ENCODE results near the gene SMCO2.

SMCO2 gene

GRCh38 chr12:27446436-27446835, at the start of gene SMCO2:
TSS of gene SMCO2 (plus strand) at chr12:27446736. CDS start at chr12:27470632, 23,896 bp downstream.
- ATAC-seq (replicated peaks; ENCODE audit: extremely low read depth, poor library complexity, severe bottlenecking) (no peak), DNase-seq (ENCODE audit: low spot score in 2 of 2) (no peak)
- H3K36me3 Mint-ChIP-seq (ENCODE audit: insufficient read depth), result no peaks in the 10 kb centered on the region
- no peak within 1 kb of the TSS for H3K4me3 Mint-ChIP-seq
- H3K4me1 Mint-ChIP-seq, result no peaks in the 10 kb centered on the region
- H3K9me3 Mint-ChIP-seq, result peaks cover 9% of the 10 kb centered on the region
- H3K27ac Mint-ChIP-seq (ENCODE audit: low read depth), result no peak within 1 kb of the TSS
- peaks cover 15% of the 10 kb centered on the region for H3K27me3 Mint-ChIP-seq

GRCh38 chr12:27398466-27398865, 48.1 kb upstream of the SMCO2 start:
- Mint-ChIP-seq H3K27ac (ENCODE audit: low read depth) (no peak overlapping the region), H3K9me3 (no peaks in the 10 kb centered on the region), H3K27me3 (peaks cover 13% of the 10 kb centered on the region), H3K4me3 (no peak overlapping the region), H3K36me3 (ENCODE audit: insufficient read depth) (no peaks in the 10 kb centered on the region), H3K4me1 (no peaks in the 10 kb centered on the region)
- no peak for DNase-seq (ENCODE audit: low spot score in 2 of 2)
- ATAC-seq (replicated peaks; ENCODE audit: extremely low read depth, poor library complexity, severe bottlenecking), result no peak

- Mint-ChIP-seq H3K27me3 (peaks cover 10% of the 10 kb centered on the region), H3K4me1 (no peaks in the 10 kb centered on the region), H3K9me3 (no peaks in the 10 kb centered on the region), H3K36me3 (ENCODE audit: insufficient read depth) (no peaks in the 10 kb centered on the region), H3K4me3 (no peak overlapping the region), H3K27ac (ENCODE audit: low read depth) (no peak overlapping the region)
- no peak for ATAC-seq (replicated peaks; ENCODE audit: extremely low read depth, poor library complexity, severe bottlenecking)
- no peak for DNase-seq (ENCODE audit: low spot score in 2 of 2)
These were observed 47.5 kb upstream of the SMCO2 start for GRCh38 chr12:27399074-27399473.

DNA sequence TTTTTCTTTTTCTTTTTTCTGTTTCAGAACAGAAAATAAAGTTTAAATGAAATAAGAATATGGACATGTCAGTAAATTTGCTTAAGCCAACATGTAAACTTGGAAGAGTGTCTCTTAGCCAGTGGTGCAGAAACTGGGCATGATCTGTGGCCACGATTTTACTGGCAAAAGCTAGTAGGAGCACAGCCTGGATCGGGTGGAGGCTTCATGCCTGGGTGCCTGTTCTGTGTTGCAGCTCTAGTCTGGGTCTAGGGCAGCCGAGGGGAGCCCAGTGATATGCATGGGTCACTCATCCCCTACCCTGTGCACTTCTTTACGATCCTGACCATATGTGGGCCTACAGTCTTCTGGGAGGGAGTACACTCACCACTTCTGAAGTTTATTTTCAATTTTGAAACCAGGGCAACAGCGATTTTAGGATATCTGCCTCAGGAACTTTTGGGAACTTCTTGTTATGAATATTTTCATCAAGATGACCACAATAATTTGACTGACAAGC, 45.6 kb upstream of the SMCO2 start:
- Mint-ChIP-seq H3K4me3 (no peak overlapping the region), H3K27me3 (peaks cover 7% of the 10 kb centered on the region), H3K9me3 (no peaks in the 10 kb centered on the region), H3K27ac (ENCODE audit: low read depth) (no peak overlapping the region), H3K36me3 (ENCODE audit: insufficient read depth) (no peaks in the 10 kb centered on the region), H3K4me1 (no peaks in the 10 kb centered on the region)
- ATAC-seq (replicated peaks; ENCODE audit: extremely low read depth, poor library complexity, severe bottlenecking), result no peak
- DNase-seq (ENCODE audit: low spot score in 2 of 2), result no peak

DNA sequence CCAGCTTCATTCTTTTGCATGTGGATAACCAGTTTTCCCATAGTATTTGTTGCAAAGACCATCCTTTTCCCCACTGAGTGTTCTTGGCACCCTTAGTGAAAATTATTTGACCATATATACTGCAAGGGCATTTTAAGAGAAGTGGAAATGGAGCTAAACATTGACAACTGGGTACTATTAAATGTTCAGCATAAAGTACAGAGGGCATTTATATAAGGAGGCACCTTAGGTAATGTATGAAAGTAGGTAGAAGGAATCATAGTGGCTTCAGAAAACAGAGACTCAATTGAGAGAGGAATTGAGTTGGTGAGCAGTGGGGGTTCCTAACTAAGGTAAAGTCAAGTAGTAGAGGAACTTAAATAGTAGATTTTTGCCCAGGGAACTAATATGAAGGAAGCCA, 34.5 kb upstream of the SMCO2 start:
- no peak for DNase-seq (ENCODE audit: low spot score in 2 of 2)
- Mint-ChIP-seq H3K4me3 (no peak overlapping the region), H3K27ac (ENCODE audit: low read depth) (no peak overlapping the region), H3K9me3 (no peaks in the 10 kb centered on the region), H3K36me3 (ENCODE audit: insufficient read depth) (no peaks in the 10 kb centered on the region), H3K4me1 (no peaks in the 10 kb centered on the region), H3K27me3 (peaks cover 7% of the 10 kb centered on the region)
- ATAC-seq (replicated peaks; ENCODE audit: extremely low read depth, poor library complexity, severe bottlenecking), result no peak

- Mint-ChIP-seq H3K27ac (ENCODE audit: low read depth) (no peak overlapping the region), H3K27me3 (peaks cover 4% of the 10 kb centered on the region), H3K9me3 (no peaks in the 10 kb centered on the region), H3K4me1 (no peaks in the 10 kb centered on the region), H3K4me3 (no peak overlapping the region), H3K36me3 (ENCODE audit: insufficient read depth) (peaks cover 1% of the 10 kb centered on the region)
- DNase-seq (ENCODE audit: low spot score in 2 of 2) (no peak), ATAC-seq (replicated peaks; ENCODE audit: extremely low read depth, poor library complexity, severe bottlenecking) (no peak)
These were observed 23.8 kb upstream of the SMCO2 start for GRCh38 chr12:27422697-27423096.

GRCh38 chr12:27424631-27425230, 21.8 kb upstream of the SMCO2 start:
- ATAC-seq (replicated peaks; ENCODE audit: extremely low read depth, poor library complexity, severe bottlenecking) (no peak), DNase-seq (ENCODE audit: low spot score in 2 of 2) (no peak)
- no peak overlapping the region for H3K27ac Mint-ChIP-seq (ENCODE audit: low read depth)
- no peak overlapping the region for H3K4me3 Mint-ChIP-seq
- peaks cover 14% of the 10 kb centered on the region for H3K27me3 Mint-ChIP-seq
- no peaks in the 10 kb centered on the region for H3K9me3 Mint-ChIP-seq
- H3K36me3 Mint-ChIP-seq (ENCODE audit: insufficient read depth), result peaks cover 1% of the 10 kb centered on the region
- no peaks in the 10 kb centered on the region for H3K4me1 Mint-ChIP-seq

DNA sequence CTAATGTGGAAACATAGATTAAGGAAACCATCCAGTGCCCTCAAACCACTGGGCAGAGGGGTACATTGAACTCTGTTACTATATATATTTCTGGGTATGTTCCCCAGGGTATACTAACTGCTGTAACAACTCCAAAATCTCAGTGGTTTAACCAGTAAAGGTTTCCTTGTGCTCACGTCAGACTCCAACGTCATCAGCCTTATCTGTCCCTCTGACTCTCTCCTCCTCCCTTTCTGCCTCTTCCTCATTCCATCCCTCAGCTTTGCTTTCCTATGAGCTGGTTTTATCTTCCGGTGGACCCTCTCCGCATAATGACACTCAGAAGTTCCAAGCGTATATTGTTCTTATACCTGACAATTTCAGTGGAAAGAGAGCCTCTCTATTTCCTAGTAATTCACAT, 21.2 kb upstream of the SMCO2 start:
- Mint-ChIP-seq H3K4me3 (no peak overlapping the region), H3K9me3 (no peaks in the 10 kb centered on the region), H3K27ac (ENCODE audit: low read depth) (no peak overlapping the region), H3K4me1 (no peaks in the 10 kb centered on the region), H3K27me3 (peaks cover 14% of the 10 kb centered on the region), H3K36me3 (ENCODE audit: insufficient read depth) (no peaks in the 10 kb centered on the region)
- ATAC-seq (replicated peaks; ENCODE audit: extremely low read depth, poor library complexity, severe bottlenecking), result no peak
- DNase-seq (ENCODE audit: low spot score in 2 of 2), result no peak

GRCh38 chr12:27426743-27427487, 19.6 kb upstream of the SMCO2 start:
- Mint-ChIP-seq H3K27ac (ENCODE audit: low read depth) (no peak overlapping the region), H3K9me3 (no peaks in the 10 kb centered on the region), H3K4me3 (no peak overlapping the region), H3K4me1 (no peaks in the 10 kb centered on the region), H3K27me3 (peaks cover 25% of the 10 kb centered on the region), H3K36me3 (ENCODE audit: insufficient read depth) (no peaks in the 10 kb centered on the region)
- no peak for DNase-seq (ENCODE audit: low spot score in 2 of 2)
- ATAC-seq (replicated peaks; ENCODE audit: extremely low read depth, poor library complexity, severe bottlenecking), result no peak

DNA sequence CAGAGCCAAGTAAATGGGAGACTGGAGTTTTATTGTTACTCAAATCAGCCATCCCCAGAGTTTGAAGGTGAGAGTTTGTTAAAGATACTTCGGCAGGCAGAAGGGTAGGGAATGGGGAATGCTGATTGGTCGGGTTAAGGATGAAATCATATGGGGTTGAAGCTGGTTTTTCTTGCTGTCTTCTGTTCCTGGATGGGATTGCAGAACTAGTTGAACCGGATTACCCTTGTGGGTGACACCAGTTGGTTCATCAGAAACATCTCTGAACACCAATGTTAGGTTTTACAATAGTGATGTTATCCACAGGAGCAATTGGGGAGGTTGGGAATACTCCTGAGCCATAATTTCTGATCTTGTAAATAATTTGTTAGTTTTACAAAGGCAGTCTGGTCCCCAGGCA, 18.7 kb upstream of the SMCO2 start:
- no peak for ATAC-seq (replicated peaks; ENCODE audit: extremely low read depth, poor library complexity, severe bottlenecking)
- Mint-ChIP-seq H3K27me3 (peaks cover 32% of the 10 kb centered on the region), H3K27ac (ENCODE audit: low read depth) (no peak overlapping the region), H3K36me3 (ENCODE audit: insufficient read depth) (no peaks in the 10 kb centered on the region), H3K4me3 (no peak overlapping the region), H3K9me3 (no peaks in the 10 kb centered on the region), H3K4me1 (no peaks in the 10 kb centered on the region)
- DNase-seq (ENCODE audit: low spot score in 2 of 2), result no peak

- Mint-ChIP-seq H3K9me3 (no peaks in the 10 kb centered on the region), H3K4me3 (no peak overlapping the region), H3K36me3 (ENCODE audit: insufficient read depth) (no peaks in the 10 kb centered on the region), H3K4me1 (no peaks in the 10 kb centered on the region), H3K27me3 (peaks cover 32% of the 10 kb centered on the region), H3K27ac (ENCODE audit: low read depth) (no peak overlapping the region)
- ATAC-seq (replicated peaks; ENCODE audit: extremely low read depth, poor library complexity, severe bottlenecking), result no peak
- no peak for DNase-seq (ENCODE audit: low spot score in 2 of 2)
These were observed 18.1 kb upstream of the SMCO2 start for GRCh38 chr12:27428466-27428865.

- no peaks in the 10 kb centered on the region for H3K36me3 Mint-ChIP-seq (ENCODE audit: insufficient read depth)
- ATAC-seq (replicated peaks; ENCODE audit: extremely low read depth, poor library complexity, severe bottlenecking) (no peak), DNase-seq (ENCODE audit: low spot score in 2 of 2) (no peak)
- H3K27me3 Mint-ChIP-seq, result peaks cover 32% of the 10 kb centered on the region
- H3K4me1 Mint-ChIP-seq, result no peaks in the 10 kb centered on the region
- no peak overlapping the region for H3K4me3 Mint-ChIP-seq
- no peak overlapping the region for H3K27ac Mint-ChIP-seq (ENCODE audit: low read depth)
- no peaks in the 10 kb centered on the region for H3K9me3 Mint-ChIP-seq
These were observed 16.9 kb upstream of the SMCO2 start for GRCh38 chr12:27429606-27430005.

- H3K27ac Mint-ChIP-seq (ENCODE audit: low read depth), result no peak overlapping the region
- H3K9me3 Mint-ChIP-seq, result no peaks in the 10 kb centered on the region
- no peak for DNase-seq (ENCODE audit: low spot score in 2 of 2)
- no peaks in the 10 kb centered on the region for H3K36me3 Mint-ChIP-seq (ENCODE audit: insufficient read depth)
- H3K4me1 Mint-ChIP-seq, result no peaks in the 10 kb centered on the region
- no peak overlapping the region for H3K4me3 Mint-ChIP-seq
- no peak for ATAC-seq (replicated peaks; ENCODE audit: extremely low read depth, poor library complexity, severe bottlenecking)
- H3K27me3 Mint-ChIP-seq, result peaks cover 43% of the 10 kb centered on the region
These were observed 15.4 kb upstream of the SMCO2 start for GRCh38 chr12:27431185-27431584.
